Stimulated activated CD8-positive, alpha-beta memory T cell treated with anti-CD3 and anti-CD28 coated beads, Interleukin-7, amount 100 ng/mL, for 24 hours (primary cell): ENCODE measurements around the gene RNF32.
A peak's percentile ranks its signal among the peaks of the same experiment; 100 is the strongest.

ENCODE experiments used
- DNase-seq: peaks from one replicate; pipeline ENCODE4 v3.0.0-alpha.2; 2020; ENCODE audit warnings: low read depth

Gene RNF32

GRCh38 chr7:156640257-156640948 is at the start of gene RNF32:
RNF32 (plus strand) TSS chr7:156640774; CDS start chr7:156643878, 3,104 bp downstream.
- DNase-seq, result peak; percentile 99

- no peak for DNase-seq
Measured at GRCh38 chr7:156592155-156592884, 48.3 kb upstream of the RNF32 start.

GRCh38 chr7:156594283-156595080 is 46.1 kb upstream of the RNF32 start:
- no peak for DNase-seq

GRCh38 chr7:156600496-156600895 is 40.1 kb upstream of the RNF32 start:
- DNase-seq, result no peak

- no peak for DNase-seq
Measured at GRCh38 chr7:156602283-156602682, 38.3 kb upstream of the RNF32 start.

- DNase-seq, result no peak
Measured at GRCh38 chr7:156603011-156603410, 37.6 kb upstream of the RNF32 start.

GRCh38 chr7:156603629-156604028 is 36.9 kb upstream of the RNF32 start:
- DNase-seq, result no peak

GRCh38 chr7:156604311-156604710 is 36.3 kb upstream of the RNF32 start:
- DNase-seq, result no peak

GRCh38 chr7:156604836-156605695 is 35.5 kb upstream of the RNF32 start:
- no peak for DNase-seq

GRCh38 chr7:156606135-156606534 is 34.4 kb upstream of the RNF32 start:
- no peak for DNase-seq

- no peak for DNase-seq
Measured at GRCh38 chr7:156606691-156607331, 33.8 kb upstream of the RNF32 start.

- no peak for DNase-seq
Measured at GRCh38 chr7:156607332-156608172, 33.0 kb upstream of the RNF32 start.

GRCh38 chr7:156608173-156608478 is 32.4 kb upstream of the RNF32 start:
- no peak for DNase-seq

- DNase-seq, result no peak
Measured at GRCh38 chr7:156609010-156609877, 31.3 kb upstream of the RNF32 start.

- no peak for DNase-seq
Measured at GRCh38 chr7:156610130-156610529, 30.4 kb upstream of the RNF32 start.

GRCh38 chr7:156610601-156611000 is 30.0 kb upstream of the RNF32 start:
- no peak for DNase-seq

- no peak for DNase-seq
Measured at GRCh38 chr7:156611014-156612010, 29.3 kb upstream of the RNF32 start.

GRCh38 chr7:156612930-156613329 is 27.6 kb upstream of the RNF32 start:
- peak; percentile 53 for DNase-seq
